Coronary artery (tissue), 2 donors: ENCODE measurements around the gene NEU2.
A peak's percentile ranks its signal among the peaks of the same experiment; 100 is the strongest.
"Not testable (repeated sequence)": the region's sequence is repeated elsewhere in the genome, so short reads cannot be mapped to it uniquely, and the experiment has no call there.

Experiments
- DNase-seq: peaks from one replicate; pipeline ENCODE4 v3.0.0-alpha.2; 2017; ENCODE audit warnings: low spot score
- H3K27ac ChIP-seq, 2 donors: fragments of 200-600 bp; sonication (generic); one replicate each; pipeline ENCODE4 v1.5.1; 2016 to 2019
- H3K4me3 ChIP-seq: fragments of 200-600 bp; sonication (generic); 2 replicates; pipeline ENCODE4 v1.5.1; 2016; ENCODE audit warnings: mild to moderate bottlenecking, moderate library complexity
- CTCF ChIP-seq: fragments of 200-600 bp; sonication (generic); IDR thresholded peaks from one replicate; pipeline ENCODE4 v1.5.1; 2019; ENCODE audit warnings: antibody characterized with exemption

NEU2 gene

GRCh38 chr2:233015019-233015645, 17.3 kb upstream of the NEU2 start:
- Histone ChIP-seq H3K27ac (no peak overlapping the region), H3K4me3 (no peak overlapping the region)
- TF ChIP-seq CTCF, result no peak
- peak; percentile 5 for DNase-seq

GRCh38 chr2:233017947-233018346, 14.5 kb upstream of the NEU2 start:
- Histone ChIP-seq H3K4me3 (no peak overlapping the region), H3K27ac (no peak overlapping the region)
- DNase-seq, result no peak
- TF ChIP-seq CTCF, result no peak

GRCh38 chr2:233019610-233020009, 12.9 kb upstream of the NEU2 start:
- not testable (repeated sequence) for DNase-seq

GRCh38 chr2:233020454-233020853, 12.0 kb upstream of the NEU2 start:
- TF ChIP-seq CTCF, result no peak
- H3K4me3 ChIP-seq, result no peak overlapping the region
- no peak overlapping the region for H3K27ac ChIP-seq
- DNase-seq, result no peak

More at GRCh38 chr2:233019610-233020009, 12.9 kb upstream of the NEU2 start:
- not testable (repeated sequence) for H3K27ac ChIP-seq, H3K4me3 ChIP-seq

- Histone ChIP-seq H3K27ac (no peak overlapping the region), H3K4me3 (no peak overlapping the region)
- TF ChIP-seq CTCF, result no peak
- no peak for DNase-seq
Observed at GRCh38 chr2:233021771-233022170, 10.7 kb upstream of the NEU2 start.

GRCh38 chr2:233022561-233022960, 9.9 kb upstream of the NEU2 start:
- no peak for DNase-seq
- Histone ChIP-seq H3K27ac (no peak overlapping the region), H3K4me3 (no peak overlapping the region)
- no peak for TF ChIP-seq CTCF

GRCh38 chr2:233023007-233023760, 9.3 kb upstream of the NEU2 start:
- no peak for DNase-seq
- H3K27ac ChIP-seq, result no peak overlapping the region
- no peak overlapping the region for H3K4me3 ChIP-seq
- TF ChIP-seq CTCF, result no peak
